HEK293 (cell line): ENCODE measurements around the gene PACRG.

Source experiments
- ZNF184 ChIP-seq: fragments of 450-650 bp; IDR thresholded peaks from 2 replicates; pipeline ENCODE4 v1.5.1; 2018; ENCODE audit warnings: missing biosample characterization, mild to moderate bottlenecking, missing genetic modification characterization
- ZNF274 ChIP-seq, 2 experiments: fragments of 200-500 bp in 1 of 2; fragments of 450-650 bp in 1 of 2; sonication (Bioruptor generic) in 1 of 2; formaldehyde crosslinking in 1 of 2; IDR thresholded peaks; 2 replicates each; pipeline versions ENCODE4 v1.5.1 to v1.6.1; 2014 to 2016; ENCODE audit warnings: borderline replicate concordance in 1 of 2, inconsistent platforms in 1 of 2, low read length in 1 of 2, missing biosample characterization in 1 of 2, missing genetic modification characterization in 1 of 2
- ZNF670 ChIP-seq: fragments of 450-650 bp; formaldehyde crosslinking; IDR thresholded peaks from 2 replicates; pipeline ENCODE4 v1.5.1; 2016; ENCODE audit warnings: missing biosample characterization, missing genetic modification characterization, low read depth
- TF ChIP-seq, protein P1 (sequence below): fragments of 450-650 bp; formaldehyde crosslinking; IDR thresholded peaks from 2 replicates; pipeline ENCODE4 v1.5.1; 2016; ENCODE audit warnings: missing biosample characterization, missing genetic modification characterization
- TF ChIP-seq, protein P2 (sequence below): fragments of 450-650 bp; formaldehyde crosslinking; IDR thresholded peaks from 2 replicates; pipeline ENCODE4 v1.5.1; 2016; ENCODE audit warnings: missing biosample characterization, missing genetic modification characterization

DNA sequence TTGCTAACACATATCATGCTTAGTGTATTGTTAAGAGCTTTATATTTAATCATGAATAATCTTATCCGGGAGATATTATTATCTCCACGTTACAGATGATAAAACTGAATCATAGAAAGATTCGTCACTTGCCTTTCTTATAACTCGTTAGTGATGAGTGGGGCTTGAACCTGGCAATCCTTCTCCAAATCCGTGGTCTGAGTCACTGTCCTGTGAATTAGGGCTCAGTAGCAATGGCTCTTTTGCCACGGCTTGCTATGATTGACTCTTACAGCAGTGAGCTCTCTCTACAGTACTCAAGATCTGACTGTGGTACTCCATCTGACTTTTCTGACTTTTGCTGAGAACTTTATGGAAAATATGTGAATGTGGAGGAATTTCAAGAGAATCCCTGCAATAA lies 246.9 kb downstream of the PACRG start:
- TF ChIP-seq, protein P1, sequence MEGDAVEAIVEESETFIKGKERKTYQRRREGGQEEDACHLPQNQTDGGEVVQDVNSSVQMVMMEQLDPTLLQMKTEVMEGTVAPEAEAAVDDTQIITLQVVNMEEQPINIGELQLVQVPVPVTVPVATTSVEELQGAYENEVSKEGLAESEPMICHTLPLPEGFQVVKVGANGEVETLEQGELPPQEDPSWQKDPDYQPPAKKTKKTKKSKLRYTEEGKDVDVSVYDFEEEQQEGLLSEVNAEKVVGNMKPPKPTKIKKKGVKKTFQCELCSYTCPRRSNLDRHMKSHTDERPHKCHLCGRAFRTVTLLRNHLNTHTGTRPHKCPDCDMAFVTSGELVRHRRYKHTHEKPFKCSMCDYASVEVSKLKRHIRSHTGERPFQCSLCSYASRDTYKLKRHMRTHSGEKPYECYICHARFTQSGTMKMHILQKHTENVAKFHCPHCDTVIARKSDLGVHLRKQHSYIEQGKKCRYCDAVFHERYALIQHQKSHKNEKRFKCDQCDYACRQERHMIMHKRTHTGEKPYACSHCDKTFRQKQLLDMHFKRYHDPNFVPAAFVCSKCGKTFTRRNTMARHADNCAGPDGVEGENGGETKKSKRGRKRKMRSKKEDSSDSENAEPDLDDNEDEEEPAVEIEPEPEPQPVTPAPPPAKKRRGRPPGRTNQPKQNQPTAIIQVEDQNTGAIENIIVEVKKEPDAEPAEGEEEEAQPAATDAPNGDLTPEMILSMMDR (tag by site-specific recombination), result no peak
- TF ChIP-seq, protein P2, sequence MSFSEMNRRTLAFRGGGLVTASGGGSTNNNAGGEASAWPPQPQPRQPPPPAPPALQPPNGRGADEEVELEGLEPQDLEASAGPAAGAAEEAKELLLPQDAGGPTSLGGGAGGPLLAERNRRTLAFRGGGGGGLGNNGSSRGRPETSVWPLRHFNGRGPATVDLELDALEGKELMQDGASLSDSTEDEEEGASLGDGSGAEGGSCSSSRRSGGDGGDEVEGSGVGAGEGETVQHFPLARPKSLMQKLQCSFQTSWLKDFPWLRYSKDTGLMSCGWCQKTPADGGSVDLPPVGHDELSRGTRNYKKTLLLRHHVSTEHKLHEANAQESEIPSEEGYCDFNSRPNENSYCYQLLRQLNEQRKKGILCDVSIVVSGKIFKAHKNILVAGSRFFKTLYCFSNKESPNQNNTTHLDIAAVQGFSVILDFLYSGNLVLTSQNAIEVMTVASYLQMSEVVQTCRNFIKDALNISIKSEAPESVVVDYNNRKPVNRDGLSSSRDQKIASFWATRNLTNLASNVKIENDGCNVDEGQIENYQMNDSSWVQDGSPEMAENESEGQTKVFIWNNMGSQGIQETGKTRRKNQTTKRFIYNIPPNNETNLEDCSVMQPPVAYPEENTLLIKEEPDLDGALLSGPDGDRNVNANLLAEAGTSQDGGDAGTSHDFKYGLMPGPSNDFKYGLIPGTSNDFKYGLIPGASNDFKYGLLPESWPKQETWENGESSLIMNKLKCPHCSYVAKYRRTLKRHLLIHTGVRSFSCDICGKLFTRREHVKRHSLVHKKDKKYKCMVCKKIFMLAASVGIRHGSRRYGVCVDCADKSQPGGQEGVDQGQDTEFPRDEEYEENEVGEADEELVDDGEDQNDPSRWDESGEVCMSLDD, result no peak
- no peak for TF ChIP-seq ZNF184 (tag by site-specific recombination)
- TF ChIP-seq ZNF274 (IDR thresholded peaks at IDR 0.05; ENCODE audit: low read length), result no peak
- TF ChIP-seq ZNF274 (tag by site-specific recombination; IDR thresholded peaks at IDR 0.05; ENCODE audit: borderline replicate concordance), result no peak
- TF ChIP-seq ZNF670 (tag by site-specific recombination), result no peak
